Measurements from ENCODE around the gene STXBP5. TPM values are rescaled to one million over a fixed set of nuclear protein-coding genes. Genes with fewer than 3 reads are reported as not detected.

STXBP5 gene
- total and polyA plus RNA-seq, 9 of the 15 experiments (the other 6 are each of a cell fraction or from before 2014, with no cell fraction given), result 23.3 to 172 (median 71.5) TPM

- peak; percentile 93 for TF ChIP-seq ZNF592 (IDR thresholded peaks at IDR 0.05)
- TF ChIP-seq ADNP (tag; IDR thresholded peaks at IDR 0.05), result peak; percentile 47
- TF ChIP-seq POLR2AphosphoS2 (IDR thresholded peaks at IDR 0.05; ENCODE audit: low read length), result no peak
- TF ChIP-seq ZBTB17 (CRISPR knock-in tag; IDR thresholded peaks at IDR 0.05), result 0 out of 2 replicates have a peak, but pooled peaks have one; percentile 45
- TF ChIP-seq ZBTB43 (CRISPR knock-in tag; IDR thresholded peaks at IDR 0.05), result no peak
- no peak for TF ChIP-seq KDM5B (IDR thresholded peaks at IDR 0.05; ENCODE audit: insufficient replicate concordance, low read depth, low read length)
- no peak for TF ChIP-seq BHLHE40 (IDR thresholded peaks at IDR 0.05; ENCODE audit: low read length)
- TF ChIP-seq CHAMP1 (IDR thresholded peaks at IDR 0.05), result peak; percentile 59; the same call in 1 of the 2 replicates
- TF ChIP-seq NFYB (IDR thresholded peaks at IDR 0.05; ENCODE audit: extremely low read depth, insufficient read length), result no peak
- no peak for TF ChIP-seq ZNF778 (CRISPR knock-in tag; IDR thresholded peaks at IDR 0.05)
- no peak for TF ChIP-seq SMARCA5 (IDR thresholded peaks at IDR 0.05)
- TF ChIP-seq HNRNPL (IDR thresholded peaks at IDR 0.05; ENCODE audit: low read depth, low read length), result no peak
- TF ChIP-seq ARNT (IDR thresholded peaks at IDR 0.05), result peak in 1 of 2 experiments; percentile 25; a peak in 2 of 4 replicates
- peak; percentile 72 for TF ChIP-seq EP300 (IDR thresholded peaks at IDR 0.05; ENCODE audit: low read length)
- no peak for TF ChIP-seq IRF1 (CRISPR knock-in tag; IDR thresholded peaks at IDR 0.05; ENCODE audit: borderline replicate concordance)
- TF ChIP-seq RBM34 (IDR thresholded peaks at IDR 0.05; ENCODE audit: borderline replicate concordance, insufficient read depth, low read length), result no peak
- no peak for TF ChIP-seq HNRNPK (IDR thresholded peaks at IDR 0.05; ENCODE audit: low read depth, low read length, poor library complexity, severe bottlenecking)
Observed at GRCh38 chr6:147159536-147160374, 44.5 kb upstream of the STXBP5 start (continued).

All from K562 (cell line).